GM03348 (cell line): ENCODE measurements around the gene RHAG.
"Not testable (repeated sequence)": the region's sequence is repeated elsewhere in the genome, so short reads cannot be mapped to it uniquely, and the experiment has no call there.

ENCODE experiments used
- DNase-seq: peaks from one replicate; pipeline ENCODE4 v3.0.0; 2012; ENCODE audit warnings: low spot score

RHAG gene

DNA sequence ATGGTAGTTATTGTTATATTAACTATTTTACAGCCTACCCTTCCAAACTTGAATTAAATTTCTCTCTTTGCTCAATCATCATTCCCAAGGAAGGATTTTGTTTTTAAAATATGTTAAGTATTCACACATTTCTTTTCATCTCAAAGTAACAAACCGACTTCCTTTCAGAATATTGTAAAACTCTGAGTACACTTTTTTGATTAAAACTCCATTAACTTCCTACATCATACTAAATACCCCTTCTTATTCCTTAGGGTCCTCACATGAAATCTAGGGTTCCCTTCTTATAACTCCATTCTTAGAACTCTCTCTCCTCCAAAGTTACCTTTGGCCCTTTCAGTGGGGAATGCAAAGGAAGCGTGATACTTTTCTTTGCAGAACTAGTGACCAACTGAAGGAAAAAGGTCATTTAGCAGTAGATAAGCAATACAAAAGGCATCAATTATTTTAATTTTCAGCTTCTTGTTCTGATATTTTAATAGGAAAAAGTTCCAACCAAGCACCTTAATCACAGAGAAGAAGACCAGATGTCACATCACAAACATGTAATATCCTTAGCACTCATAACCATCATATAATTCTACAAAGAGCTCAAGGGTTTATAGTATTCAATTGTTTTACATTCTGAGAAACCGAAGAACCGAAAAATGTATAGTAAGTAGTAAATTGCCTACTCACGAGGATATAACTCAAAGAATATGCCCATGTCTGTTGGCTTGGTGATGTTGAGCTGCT is 494 bp downstream of the RHAG start:
- no peak for DNase-seq

- DNase-seq, result no peak
These were observed 1.2 kb downstream of the RHAG start for GRCh38 chr6:49635480-49635879.

- DNase-seq, result no peak
These were observed 1.8 kb downstream of the RHAG start for GRCh38 chr6:49634836-49635218.

DNA sequence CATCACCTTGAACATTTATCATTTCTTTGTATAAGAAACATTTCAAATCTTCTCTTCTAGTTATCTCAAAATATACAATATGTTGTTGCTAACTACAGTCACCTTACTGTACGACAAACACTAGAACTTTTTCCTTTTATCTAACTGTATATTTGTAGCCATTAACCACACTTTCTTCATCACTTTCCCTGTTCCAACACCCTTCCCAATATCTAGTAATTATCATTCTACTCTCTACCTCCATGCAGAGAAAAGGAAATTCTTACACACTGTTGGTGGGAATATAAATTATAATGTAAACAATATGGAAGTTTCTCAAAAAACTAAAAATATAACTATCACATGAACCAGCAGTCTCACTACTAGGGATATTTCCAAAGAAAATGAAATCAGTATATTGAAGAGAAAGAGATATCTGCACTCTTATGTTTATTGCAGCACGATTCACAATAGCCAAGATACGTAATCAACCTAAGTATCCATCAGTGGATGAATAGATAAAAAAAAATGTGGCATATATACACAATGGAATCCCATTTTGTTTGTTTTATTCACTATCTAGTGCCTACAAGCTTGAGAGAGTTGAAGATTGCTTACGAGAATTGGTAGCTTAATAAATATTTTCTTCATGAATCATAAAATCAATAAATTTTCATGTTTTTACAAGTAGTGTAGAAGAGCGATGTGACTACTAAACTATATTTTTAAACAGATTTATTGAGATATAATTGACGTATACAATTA is 2.4 kb downstream of the RHAG start:
- no peak for DNase-seq

DNA sequence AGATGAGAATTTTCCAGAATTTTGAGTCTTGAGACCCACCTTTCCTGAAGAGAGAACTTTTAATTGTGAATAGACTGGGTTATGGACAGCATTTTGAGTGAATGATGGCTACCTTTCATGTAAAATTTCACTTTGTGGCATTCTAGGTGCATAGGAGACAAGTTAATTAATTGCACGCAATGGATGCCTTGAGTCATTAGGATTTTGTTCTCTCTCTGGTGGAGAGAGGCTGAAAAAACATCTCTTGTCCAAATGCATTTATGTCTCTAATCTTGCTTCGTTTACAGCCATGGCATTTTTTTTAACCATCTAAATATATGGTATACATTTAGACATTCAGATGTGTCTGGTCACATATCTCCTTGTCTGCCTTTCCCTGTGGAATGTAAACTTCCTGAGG is 3.1 kb downstream of the RHAG start:
- DNase-seq, result no peak

DNA sequence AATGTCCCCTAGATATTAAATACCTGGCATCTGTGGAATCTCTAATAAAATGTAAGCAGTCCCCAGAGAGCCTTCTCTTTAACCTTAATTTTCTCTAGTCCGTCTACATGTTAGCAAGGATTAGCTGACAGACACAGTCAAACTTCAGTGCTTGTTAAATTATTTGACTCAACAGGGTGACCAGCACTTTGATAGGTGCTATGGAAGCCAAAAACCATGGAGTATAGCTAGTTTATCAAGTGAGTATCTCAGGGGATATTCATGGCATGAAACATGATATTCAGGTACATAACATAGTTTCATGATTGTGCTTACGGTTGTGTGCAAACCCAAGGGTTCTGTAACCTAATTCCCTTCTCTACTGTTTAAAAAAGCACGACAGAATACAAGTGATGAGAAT is 3.9 kb downstream of the RHAG start:
- no peak for DNase-seq

- not testable (repeated sequence) for DNase-seq
These were observed 7.1 kb downstream of the RHAG start for GRCh38 chr6:49629485-49630088.

- no peak for DNase-seq
These were observed 9.8 kb downstream of the RHAG start for GRCh38 chr6:49626811-49627210.

DNA sequence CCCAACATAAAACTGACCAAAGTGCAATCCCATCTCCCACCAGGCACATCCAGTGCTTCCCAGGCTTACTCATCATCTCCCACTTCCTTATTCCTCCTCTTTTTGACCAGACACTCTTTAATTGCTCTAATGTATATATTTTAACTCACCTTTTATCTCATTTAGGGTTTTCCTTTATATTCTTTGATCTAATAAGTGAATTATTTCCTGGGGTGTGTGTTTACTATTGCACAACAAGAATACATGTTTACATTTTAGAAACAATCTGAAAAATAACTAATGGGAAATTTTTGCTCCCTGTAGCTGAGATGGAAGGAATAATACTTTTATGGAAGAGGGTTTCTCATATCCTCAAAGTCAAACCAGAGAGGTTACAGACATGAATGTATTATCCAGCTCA is 18.4 kb downstream of the RHAG start:
- no peak for DNase-seq

DNA sequence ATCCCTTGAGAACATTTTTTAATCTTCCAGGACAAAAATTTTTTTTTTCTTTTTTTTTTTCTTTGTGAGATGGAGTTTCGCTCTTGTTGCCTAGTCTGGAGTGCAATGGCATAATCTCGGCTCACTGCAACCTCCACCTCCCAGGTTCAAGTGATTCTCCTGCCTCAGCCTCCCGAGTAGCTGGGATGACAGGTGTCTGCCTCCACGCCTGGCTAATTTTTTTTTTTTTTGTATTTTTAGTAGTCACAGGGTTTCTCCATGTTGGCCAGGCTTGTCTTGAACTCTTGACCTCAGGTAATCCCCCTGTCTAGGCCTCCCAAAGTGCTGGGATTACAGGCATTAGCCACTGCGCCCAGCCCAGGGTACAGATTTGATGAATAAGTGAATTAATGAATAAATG is 22.5 kb downstream of the RHAG start:
- not testable (repeated sequence) for DNase-seq

DNA sequence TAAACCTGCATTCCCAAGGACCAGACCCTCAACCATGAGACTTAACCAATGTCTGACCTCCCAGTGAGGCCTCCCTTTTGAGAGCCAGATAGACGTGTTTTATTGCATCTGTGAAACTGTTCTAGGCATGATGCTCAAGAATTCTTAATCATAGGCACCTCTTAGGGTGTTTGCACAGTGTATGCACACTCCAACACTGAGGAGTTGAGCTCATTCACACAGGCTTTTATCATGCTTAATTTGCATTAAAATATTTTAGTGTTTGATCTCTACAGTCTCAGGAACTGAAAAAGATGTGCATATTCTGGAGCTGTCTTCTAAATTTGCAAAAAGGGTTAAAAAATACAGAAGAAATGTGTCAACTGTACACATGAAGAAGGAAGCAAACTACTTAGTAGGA is 27.4 kb downstream of the RHAG start:
- no peak for DNase-seq

DNA sequence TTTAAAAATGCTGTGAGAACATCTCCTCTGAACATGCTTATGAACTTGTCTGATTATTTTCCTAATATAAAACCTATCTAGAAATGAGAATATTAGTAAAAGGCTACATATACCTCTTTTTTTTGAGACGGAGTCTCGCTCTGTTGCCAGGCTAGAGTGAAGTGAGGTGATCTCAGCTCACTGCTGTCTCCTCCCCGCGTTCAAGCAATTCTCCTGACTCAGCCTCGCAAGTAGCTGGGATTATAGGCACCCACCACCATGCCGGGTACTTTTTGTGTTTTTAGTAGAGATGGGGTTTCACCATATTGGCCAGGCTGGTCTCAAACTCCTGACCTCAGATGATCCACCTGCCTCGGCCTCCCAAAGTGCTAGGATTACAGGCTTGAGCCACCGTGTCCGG is 28.4 kb downstream of the RHAG start:
- not testable (repeated sequence) for DNase-seq

GRCh38 chr6:49607391-49607982 is 29.2 kb downstream of the RHAG start:
- no peak for DNase-seq

- DNase-seq, result peak; percentile 80
These were observed 29.8 kb downstream of the RHAG start for GRCh38 chr6:49606721-49607390.

GRCh38 chr6:49604080-49604479 is 32.6 kb downstream of the RHAG start:
- DNase-seq, result not testable (repeated sequence)

DNA sequence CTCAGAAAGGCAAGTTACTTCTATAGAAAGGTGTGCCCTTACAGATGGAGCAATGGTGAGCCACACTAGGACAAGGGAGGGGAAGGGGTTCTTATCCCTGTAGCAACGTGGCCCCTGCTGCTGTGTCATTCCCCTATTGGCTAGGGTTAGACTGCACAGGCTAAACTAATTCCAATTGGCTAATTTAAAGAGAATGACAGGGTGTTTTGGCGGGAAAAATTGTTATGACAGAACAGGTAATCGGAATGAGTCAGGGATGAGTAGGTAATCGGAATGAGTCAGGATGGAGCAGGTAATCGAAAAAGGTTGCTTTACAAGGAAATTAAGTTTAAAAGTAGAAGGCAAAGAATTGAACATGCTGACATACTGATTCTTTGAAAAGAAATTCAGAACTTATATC is 49.4 kb downstream of the RHAG start:
- DNase-seq, result not testable (repeated sequence)

GRCh38 chr6:49582529-49582928 is 54.1 kb downstream of the RHAG start:
- DNase-seq, result no peak

GRCh38 chr6:49579649-49580048 is 57.0 kb downstream of the RHAG start:
- DNase-seq, result no peak

DNA sequence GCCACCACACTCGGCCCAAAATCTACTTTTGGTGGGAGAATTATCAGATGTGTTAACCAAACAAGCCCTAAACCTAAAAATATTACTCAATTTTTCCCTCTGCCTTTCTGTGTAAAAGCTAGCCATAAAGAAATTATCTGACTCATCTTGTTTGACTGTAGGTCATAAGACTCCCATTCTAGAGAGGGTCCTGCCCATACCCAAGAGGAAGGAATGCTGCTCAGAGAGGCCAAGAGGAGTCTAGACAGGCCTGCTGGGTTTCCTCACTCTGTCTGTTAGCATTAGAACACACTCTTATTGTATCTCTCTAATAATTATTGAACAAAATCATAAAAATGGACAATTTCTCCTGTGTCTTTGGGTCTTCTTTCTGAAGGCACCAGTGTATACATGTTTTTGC is 60.0 kb downstream of the RHAG start:
- DNase-seq, result no peak

- no peak for DNase-seq
These were observed 66.1 kb downstream of the RHAG start for GRCh38 chr6:49570474-49571079.

- no peak for DNase-seq
These were observed 70.8 kb downstream of the RHAG start for GRCh38 chr6:49565855-49566254.

DNA sequence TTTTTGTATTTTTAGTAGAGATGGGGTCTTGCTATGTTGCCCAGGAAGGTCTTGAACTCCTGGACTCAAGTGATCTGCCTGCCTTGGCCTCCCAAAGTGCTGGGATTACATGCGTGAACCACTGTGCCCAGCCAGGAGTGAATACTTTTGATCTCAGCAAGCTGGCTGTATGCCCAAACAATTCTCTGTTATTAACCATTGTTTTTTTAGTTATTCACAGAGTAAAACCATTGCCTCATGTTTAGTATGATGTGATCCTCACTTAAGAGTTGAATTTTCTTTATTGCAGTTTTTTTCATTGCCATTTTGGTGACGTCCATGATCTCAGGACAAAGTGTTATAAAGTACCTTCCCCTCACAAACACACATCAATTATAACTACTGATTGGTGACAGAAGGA is 71.4 kb downstream of the RHAG start:
- DNase-seq, result no peak
